Measurements from ENCODE around the gene ATP8B4.

Gene ATP8B4

GRCh38 chr15:50059883-50060282, 59.1 kb downstream of the ATP8B4 start:
- no peak for DNase-seq

GRCh38 chr15:50059203-50059772, 59.7 kb downstream of the ATP8B4 start:
- DNase-seq = no peak

GRCh38 chr15:50057905-50058639, 61.0 kb downstream of the ATP8B4 start:
- no peak for DNase-seq

- no peak for DNase-seq
These were observed 61.8 kb downstream of the ATP8B4 start for GRCh38 chr15:50057196-50057595.

- peak; percentile 61 to 72 for DNase-seq
These were observed 63.3 kb downstream of the ATP8B4 start for GRCh38 chr15:50055750-50056157.

DNA sequence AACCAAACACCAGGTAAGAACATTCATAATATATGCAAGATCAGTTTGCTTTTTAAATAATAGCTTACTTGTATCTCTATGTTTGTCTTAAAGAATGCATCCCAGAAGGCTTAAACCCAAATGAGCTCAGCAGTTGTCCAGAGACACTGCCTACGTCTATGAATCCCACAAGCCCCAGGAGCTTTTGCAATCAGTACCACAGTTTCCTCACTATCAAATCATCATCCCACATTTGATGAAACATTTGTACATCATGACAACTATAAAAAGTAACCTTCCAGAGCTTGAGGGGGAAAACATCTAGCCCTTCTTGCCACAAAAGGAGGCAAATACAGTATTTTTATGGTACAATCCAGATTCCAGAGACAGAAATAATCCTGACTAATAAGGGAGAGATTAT, 63.7 kb downstream of the ATP8B4 start:
- DNase-seq = peak; percentile 51 to 63

DNA sequence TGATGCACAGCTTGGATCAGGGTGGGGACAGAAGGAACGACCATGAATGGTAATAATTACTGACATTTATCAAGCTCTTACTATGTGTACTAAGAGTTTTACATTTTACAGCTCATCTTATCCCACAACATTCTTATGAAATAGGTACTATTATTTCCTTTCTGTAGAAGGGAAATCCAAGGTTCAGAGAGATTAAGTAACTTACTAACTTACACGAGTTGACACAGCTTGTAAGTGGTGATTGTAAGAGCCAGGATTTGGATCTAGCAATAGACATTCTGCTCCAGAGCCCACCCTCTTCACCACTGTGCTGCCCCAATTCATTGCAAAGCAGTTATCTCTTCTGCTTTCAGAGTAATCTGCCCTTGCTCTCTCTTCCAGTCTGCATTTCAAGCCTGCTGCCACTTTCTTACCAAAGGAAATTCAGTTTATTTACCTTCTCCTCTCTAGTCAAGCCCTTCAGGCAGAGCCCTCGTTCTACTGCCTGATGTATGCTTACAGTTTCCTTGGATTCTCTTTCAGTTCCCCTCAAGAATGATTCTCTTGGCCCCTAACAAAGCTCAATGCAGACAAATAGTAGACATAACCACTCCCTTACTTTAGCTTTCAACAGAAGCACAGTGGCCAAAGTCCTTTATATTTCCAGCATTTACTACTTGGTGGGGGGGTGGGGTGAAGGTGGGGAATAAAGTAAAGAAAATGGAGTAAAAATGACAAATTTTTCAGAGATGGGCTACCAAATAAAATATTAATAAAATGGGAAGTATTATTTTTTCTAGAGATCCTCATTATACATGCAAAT, 65.8 kb downstream of the ATP8B4 start:
- no peak for DNase-seq

GRCh38 chr15:50051811-50052419, 67.1 kb downstream of the ATP8B4 start:
- peak; percentile 76 to 82 for DNase-seq

GRCh38 chr15:50050986-50051743, 67.9 kb downstream of the ATP8B4 start:
- DNase-seq = no peak

DNA sequence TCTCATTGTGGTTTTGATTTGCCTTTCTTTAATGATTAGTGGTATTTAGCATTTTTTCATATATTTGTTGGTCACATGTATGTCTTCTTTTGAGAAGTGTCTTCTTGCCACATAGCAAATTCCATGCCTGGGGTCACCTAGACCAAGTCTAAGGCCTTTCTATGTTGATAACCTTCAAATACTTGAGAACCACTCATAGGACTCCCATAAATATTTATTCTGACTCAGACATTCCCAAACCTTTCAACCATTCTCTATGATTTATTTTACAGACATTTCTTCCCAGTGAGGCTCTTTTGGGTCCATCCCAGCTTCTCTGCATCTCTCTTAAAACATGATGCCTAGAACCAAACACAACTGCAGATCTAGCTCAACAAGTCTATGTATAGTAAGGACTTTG, 69.2 kb downstream of the ATP8B4 start:
- no peak for DNase-seq

DNA sequence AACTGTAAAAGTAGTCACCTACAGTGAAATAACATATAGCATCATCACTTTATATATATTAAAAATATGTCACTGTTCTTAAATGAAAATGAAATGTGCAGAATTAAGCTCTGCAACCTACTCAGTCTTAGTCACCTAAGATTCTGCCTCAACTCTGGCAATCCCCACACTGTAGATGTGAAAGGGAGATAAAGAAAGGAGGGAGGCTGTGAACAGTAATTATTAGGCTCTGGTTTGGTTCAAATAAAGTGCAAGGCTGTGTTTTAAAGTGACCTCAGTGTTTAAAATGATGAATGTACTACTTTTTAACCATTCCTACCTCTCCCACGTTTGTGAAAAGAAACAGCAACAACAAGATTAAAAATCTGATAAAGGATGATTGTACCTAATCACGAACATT, 72.2 kb downstream of the ATP8B4 start:
- DNase-seq = no peak

GRCh38 chr15:50046159-50046558, 72.9 kb downstream of the ATP8B4 start:
- no peak for DNase-seq

GRCh38 chr15:50044904-50045303, 74.1 kb downstream of the ATP8B4 start:
- no peak for DNase-seq

DNA sequence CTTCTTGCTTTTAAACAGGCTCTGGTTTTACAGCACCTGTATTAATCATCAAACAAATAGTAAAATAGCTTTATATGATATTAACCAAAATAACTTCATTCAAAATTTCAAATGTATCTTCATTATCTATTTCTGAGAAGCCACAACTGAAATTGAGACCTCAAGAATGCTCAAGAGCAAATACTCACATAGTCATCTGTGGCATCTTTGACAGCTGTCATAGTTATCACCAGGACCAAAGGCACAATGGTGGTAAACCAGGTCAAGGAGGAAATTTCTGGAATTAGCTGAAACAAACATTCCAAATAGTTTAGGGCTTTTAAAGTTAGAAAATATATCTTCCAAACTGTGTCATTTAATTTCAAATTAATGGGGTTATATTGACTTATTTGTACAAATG, 74.6 kb downstream of the ATP8B4 start:
- DNase-seq = no peak

DNA sequence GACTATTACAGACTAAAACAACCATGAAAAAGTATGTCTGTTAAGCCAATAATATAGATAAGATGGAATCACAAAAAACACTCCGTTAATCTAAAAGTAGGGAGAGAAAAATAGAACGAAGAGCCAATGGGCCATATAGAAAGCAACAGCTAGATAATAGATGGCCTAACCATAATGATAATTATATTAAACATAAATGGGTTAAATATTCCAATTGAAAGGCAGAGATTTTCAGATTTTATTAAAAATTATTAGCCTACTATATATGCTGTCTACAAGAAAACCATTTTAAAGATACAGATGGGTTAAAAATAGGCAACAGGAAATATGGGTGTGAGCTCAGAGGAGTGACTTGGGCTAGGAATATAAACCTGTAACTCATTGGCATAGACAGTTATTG, 76.3 kb downstream of the ATP8B4 start:
- no peak for DNase-seq

GRCh38 chr15:50030456-50030855, 88.6 kb downstream of the ATP8B4 start:
- DNase-seq = no peak

- DNase-seq = no peak
These were observed 90.7 kb downstream of the ATP8B4 start for GRCh38 chr15:50028326-50028725.

GRCh38 chr15:50024281-50024680, 94.8 kb downstream of the ATP8B4 start:
- DNase-seq = no peak

DNA sequence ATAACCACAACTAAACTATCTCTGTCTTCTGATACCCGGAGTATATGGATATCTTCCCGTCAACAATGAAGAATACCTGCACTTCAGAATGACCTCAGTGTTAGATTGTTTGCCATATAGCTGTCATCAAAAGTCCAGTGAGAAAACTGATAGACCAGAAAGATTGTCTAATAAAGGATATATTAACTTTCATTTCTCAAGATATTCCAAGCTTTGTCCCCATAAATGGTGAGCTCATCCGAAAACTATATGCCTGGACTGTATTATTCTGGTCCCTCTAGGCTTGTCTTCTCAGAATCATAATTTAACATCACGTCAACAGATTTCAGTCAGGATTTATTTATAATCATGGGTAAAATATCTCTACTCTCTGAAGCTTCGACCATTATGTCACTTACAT, 100.5 kb downstream of the ATP8B4 start:
- DNase-seq = no peak

- DNase-seq = no peak
These were observed 101.5 kb downstream of the ATP8B4 start for GRCh38 chr15:50017522-50017921.

GRCh38 chr15:50016951-50017350, 102.1 kb downstream of the ATP8B4 start:
- no peak for DNase-seq

GRCh38 chr15:50012790-50013189, 106.2 kb downstream of the ATP8B4 start:
- DNase-seq = no peak

DNA sequence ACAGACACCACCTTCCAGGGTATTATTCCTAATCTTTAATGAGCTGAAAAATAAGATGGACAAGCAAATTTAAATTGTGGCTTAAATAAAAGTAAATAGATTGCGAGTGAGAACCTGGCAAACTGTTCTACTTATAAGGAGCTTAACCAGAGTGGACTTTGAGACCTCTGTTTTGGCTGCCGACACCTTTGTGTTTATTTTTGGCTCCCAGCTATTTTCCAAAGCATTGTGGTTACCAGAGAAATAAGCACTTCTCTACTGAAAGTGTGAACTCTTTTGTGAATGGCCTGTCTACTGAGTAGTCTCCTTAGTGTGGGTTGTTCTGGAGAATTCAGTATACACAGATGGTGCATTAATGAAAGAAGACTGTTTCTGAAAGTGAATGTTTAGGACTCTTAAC, 109.4 kb downstream of the ATP8B4 start:
- no peak for DNase-seq
